GM23338 (cell line): ENCODE results near the gene CLDN1. TPM values are rescaled to one million over a fixed set of nuclear protein-coding genes. Genes with fewer than 3 reads are reported as not detected.

Source experiments
- ATAC-seq: fragments of 200-7000 bp; cut with Tn5 transposase; 3 replicates; pipeline ENCODE4 v1.9.1; 2020
- DNase-seq: peaks from one replicate; pipeline ENCODE4 v3.0.0-alpha.2; 2015; ENCODE audit warnings: low spot score
- H2AFZ ChIP-seq: fragments of 200-600 bp; sonication (generic); 2 replicates; pipeline ENCODE4 v1.8.0; 2016; ENCODE audit warnings: antibody characterized with exemption, mild to moderate bottlenecking, moderate library complexity
- H3F3A ChIP-seq: fragments of 200-600 bp; sonication (generic); replicated peaks from 2 replicates; pipeline ENCODE4 v1.8.0; 2017; ENCODE audit warnings: antibody characterized with exemption, mixed run types, low read depth
- H3K27ac ChIP-seq: fragments of 200-600 bp; sonication (generic); 2 replicates; pipeline ENCODE4 v1.6.1; 2016; ENCODE audit warnings: low read depth
- H3K27me3 ChIP-seq: fragments of 200-600 bp; sonication (generic); 2 replicates; pipeline ENCODE4 v1.8.0; 2016; ENCODE audit warnings: mild to moderate bottlenecking, mixed run types, moderate library complexity; ENCODE audit not compliant: insufficient read depth
- H3K36me3 ChIP-seq: fragments of 200-600 bp; sonication (generic); 2 replicates; pipeline ENCODE4 v1.8.0; 2016; ENCODE audit warnings: mild to moderate bottlenecking; ENCODE audit not compliant: insufficient read depth
- H3K4me1 ChIP-seq: fragments of 200-600 bp; sonication (generic); 2 replicates; pipeline ENCODE4 v1.8.0; 2016; ENCODE audit warnings: mild to moderate bottlenecking, moderate library complexity; ENCODE audit not compliant: insufficient read depth
- H3K4me2 ChIP-seq: fragments of 200-600 bp; sonication (generic); 2 replicates; pipeline ENCODE4 v1.7.1; 2017; ENCODE audit warnings: mixed run types
- H3K4me3 ChIP-seq: fragments of 200-600 bp; sonication (generic); 2 replicates; pipeline ENCODE4 v1.6.1; 2016; ENCODE audit warnings: mixed run types
- H3K79me2 ChIP-seq: fragments of 200-600 bp; sonication (generic); replicated peaks from 2 replicates; pipeline ENCODE4 v1.8.0; 2017; ENCODE audit warnings: mild to moderate bottlenecking; ENCODE audit not compliant: insufficient read depth
- H3K9me2 ChIP-seq: fragments of 200-600 bp; sonication (generic); 2 replicates; pipeline ENCODE4 v1.8.0; 2017; ENCODE audit not compliant: insufficient read depth
- H4K20me1 ChIP-seq: fragments of 200-600 bp; sonication (generic); replicated peaks from 2 replicates; pipeline ENCODE4 v1.8.0; 2017; ENCODE audit warnings: mild to moderate bottlenecking; ENCODE audit not compliant: insufficient read depth
- H3K27ac Mint-ChIP-seq: 2 replicates; pipeline ENCODE4 v1.8.0; 2020; ENCODE audit warnings: inconsistent platforms, mild to moderate bottlenecking, moderate library complexity, mixed read lengths
- H3K27me3 Mint-ChIP-seq: 3 replicates; pipeline ENCODE4 v1.8.0; 2022; ENCODE audit warnings: low read depth, mild to moderate bottlenecking, moderate library complexity, mixed read lengths, inconsistent platforms; ENCODE audit not compliant: insufficient read depth, poor library complexity
- H3K36me3 Mint-ChIP-seq: 3 replicates; pipeline ENCODE4 v1.8.0; 2021; ENCODE audit warnings: low read depth, mild to moderate bottlenecking, inconsistent platforms, moderate library complexity, mixed read lengths
- H3K4me1 Mint-ChIP-seq: 3 replicates; pipeline ENCODE4 v1.8.0; 2020; ENCODE audit warnings: mild to moderate bottlenecking, inconsistent platforms, mixed read lengths
- H3K4me3 Mint-ChIP-seq: 3 replicates; pipeline ENCODE4 v1.8.0; 2021; ENCODE audit warnings: moderate library complexity, mild to moderate bottlenecking, inconsistent platforms, mixed read lengths
- H3K9me3 Mint-ChIP-seq: 3 replicates; pipeline ENCODE4 v1.8.0; 2020; ENCODE audit warnings: moderate library complexity, mild to moderate bottlenecking, inconsistent platforms, mixed read lengths
- CREB1 ChIP-seq: fragments of 250-450 bp; sonication (Bioruptor Pico); IDR thresholded peaks from 2 replicates; pipeline ENCODE4 v1.5.0; 2020; ENCODE audit warnings: low read depth, mild to moderate bottlenecking, moderate library complexity
- CTCF ChIP-seq, 2 experiments: fragments of 200-600 bp in 1 of 2; sonication (generic) in 1 of 2; conservative IDR thresholded peaks; 2 replicates each; pipeline versions ENCODE4 v1.5.1 to v1.6.1; 2016 to 2017; ENCODE audit warnings: antibody characterized with exemption in 2 of 2, low read depth in 2 of 2, mild to moderate bottlenecking in 2 of 2, moderate library complexity in 1 of 2
- ETS1 ChIP-seq: IDR thresholded peaks from 2 replicates; pipeline ENCODE4 v1.6.1; 2016; ENCODE audit warnings: antibody characterized with exemption
- EZH2 ChIP-seq: fragments of 200-600 bp; sonication (generic); IDR thresholded peaks from one replicate; pipeline ENCODE4 v1.8.0; 2017; ENCODE audit warnings: antibody characterized with exemption, mild to moderate bottlenecking, low read depth; ENCODE audit not compliant: unreplicated experiment
- EZH2phosphoT487 ChIP-seq: fragments of 200-600 bp; sonication (generic); IDR thresholded peaks from one replicate; pipeline ENCODE4 v1.8.1; 2018; ENCODE audit warnings: antibody characterized with exemption; ENCODE audit not compliant: unreplicated experiment
- JUNB ChIP-seq: IDR thresholded peaks from one replicate; pipeline ENCODE4 v1.6.1; 2016; ENCODE audit warnings: antibody characterized with exemption; ENCODE audit not compliant: unreplicated experiment
- NANOG ChIP-seq: IDR thresholded peaks from 2 replicates; pipeline ENCODE4 v1.6.1; 2016; ENCODE audit warnings: antibody characterized with exemption, borderline replicate concordance
- POLR2AphosphoS5 ChIP-seq: IDR thresholded peaks from 2 replicates; pipeline ENCODE4 v1.6.1; 2016; ENCODE audit warnings: antibody characterized with exemption, low read depth
- REST ChIP-seq: IDR thresholded peaks from one replicate; pipeline ENCODE4 v1.6.1; 2018; ENCODE audit warnings: antibody characterized with exemption; ENCODE audit not compliant: unreplicated experiment
- STAT1 ChIP-seq: IDR thresholded peaks from one replicate; pipeline ENCODE4 v1.6.1; 2016; ENCODE audit warnings: antibody characterized with exemption; ENCODE audit not compliant: unreplicated experiment
- ZNF114 ChIP-seq: fragments of 250-450 bp; sonication (Bioruptor Pico); IDR thresholded peaks from 2 replicates; pipeline ENCODE4 v1.5.0; 2020; ENCODE audit warnings: mild to moderate bottlenecking, moderate library complexity
- ZNF331 ChIP-seq: fragments of 250-450 bp; sonication (Bioruptor Pico); IDR thresholded peaks from 2 replicates; pipeline ENCODE4 v1.5.0; 2020; ENCODE audit warnings: low read depth, mild to moderate bottlenecking, moderate library complexity
- ZNF462 ChIP-seq: fragments of 250-450 bp; sonication (Bioruptor Pico); IDR thresholded peaks from 2 replicates; pipeline ENCODE4 v1.5.0; 2020; ENCODE audit warnings: mild to moderate bottlenecking, moderate library complexity
- polyA plus RNA-seq: library from polyadenylated mRNA; unstranded; fragments of >200 nt; fragmentation: Nextera tagmentation; extraction: Ambion mirVana; gene quantifications from 2 replicates; pipeline ENCODE4 v1.2.1, GENCODE V29; 2016
- total RNA-seq: library from RNA; depleted of rRNA; stranded (reverse); fragments of >200 nt; shearing (Covaris generic); gene quantifications from 2 replicates; pipeline ENCODE4 v1.2.3, GENCODE V29; 2014

Gene CLDN1
- total and polyA plus RNA-seq, 2 experiments from 2014 or later = 2.5 to 4.6 TPM

GRCh38 chr3:190370369-190370768 is 48.1 kb upstream of the CLDN1 start:
- Histone ChIP-seq H3K27me3 (no peaks in the 10 kb centered on the region), H4K20me1 (no peaks in the 10 kb centered on the region), H3K4me2 (no peak overlapping the region), H3K79me2 (no peaks in the 10 kb centered on the region), H2AFZ (no peak overlapping the region), H3K27ac (no peak overlapping the region), H3F3A (no peaks in the 10 kb centered on the region), H3K36me3 (no peaks in the 10 kb centered on the region), H3K9me2 (no peaks in the 10 kb centered on the region), H3K4me3 (no peak overlapping the region), H3K4me1 (no peaks in the 10 kb centered on the region)
- Mint-ChIP-seq H3K4me3 (no peak overlapping the region), H3K27me3 (no peaks in the 10 kb centered on the region), H3K4me1 (peaks cover 4% of the 10 kb centered on the region; the same call in 2 of the 3 replicates), H3K36me3 (no peaks in the 10 kb centered on the region), H3K9me3 (no peaks in the 10 kb centered on the region), H3K27ac (no peak overlapping the region)
- ATAC-seq (no peak), DNase-seq (no peak)
- TF ChIP-seq REST (no peak), JUNB (no peak), CTCF (conservative IDR thresholded peaks at IDR 0.05; ENCODE audit: low read depth in 2 of 2) (no peak), NANOG (no peak), ETS1 (no peak), EZH2 (no peak), ZNF331 (no peak), ZNF114 (CRISPR knock-in tag) (no peak), CREB1 (CRISPR knock-in tag) (no peak), POLR2AphosphoS5 (no peak), STAT1 (no peak), ZNF462 (CRISPR knock-in tag) (no peak), EZH2phosphoT487 (no peak)
